A673 (cell line): ENCODE data around the gene PDE11A.

Experiments used
- EZH2 ChIP-seq: fragments of 200-600 bp; sonication (generic); IDR thresholded peaks from 2 replicates; pipeline ENCODE4 v1.6.1; 2017; ENCODE audit warnings: borderline replicate concordance, low read depth, mild to moderate bottlenecking, mixed read lengths, antibody characterized with exemption, low read length; ENCODE audit not compliant: poor library complexity, severe bottlenecking
- TF ChIP-seq, protein P1 (sequence below): fragments of 300-800, 200-600 bp; sonication (generic); conservative IDR thresholded peaks from 2 replicates; pipeline ENCODE4 v1.5.1; 2017; ENCODE audit warnings: low read depth, mild to moderate bottlenecking, antibody characterized with exemption, low read length, moderate library complexity, mixed read lengths

DNA sequence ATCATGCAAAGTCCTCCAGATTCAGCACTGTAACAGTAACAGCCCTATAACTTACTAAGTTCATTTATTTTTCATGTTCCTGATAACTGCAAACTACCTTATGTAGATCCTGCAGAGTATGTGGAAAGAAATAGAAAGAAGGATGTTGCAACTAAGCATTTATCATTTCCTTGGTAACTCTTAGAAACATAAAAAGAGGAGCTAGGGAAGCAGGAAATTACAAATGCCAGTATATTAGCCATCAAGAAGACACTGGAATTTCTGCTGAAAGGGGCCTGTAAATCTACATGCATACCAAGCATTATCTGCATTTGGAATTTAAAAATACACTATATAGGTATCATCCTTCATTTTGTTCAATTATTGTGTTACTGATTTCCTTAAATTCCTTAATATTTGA is 66.8 kb downstream of the PDE11A start:
- TF ChIP-seq, protein P1, sequence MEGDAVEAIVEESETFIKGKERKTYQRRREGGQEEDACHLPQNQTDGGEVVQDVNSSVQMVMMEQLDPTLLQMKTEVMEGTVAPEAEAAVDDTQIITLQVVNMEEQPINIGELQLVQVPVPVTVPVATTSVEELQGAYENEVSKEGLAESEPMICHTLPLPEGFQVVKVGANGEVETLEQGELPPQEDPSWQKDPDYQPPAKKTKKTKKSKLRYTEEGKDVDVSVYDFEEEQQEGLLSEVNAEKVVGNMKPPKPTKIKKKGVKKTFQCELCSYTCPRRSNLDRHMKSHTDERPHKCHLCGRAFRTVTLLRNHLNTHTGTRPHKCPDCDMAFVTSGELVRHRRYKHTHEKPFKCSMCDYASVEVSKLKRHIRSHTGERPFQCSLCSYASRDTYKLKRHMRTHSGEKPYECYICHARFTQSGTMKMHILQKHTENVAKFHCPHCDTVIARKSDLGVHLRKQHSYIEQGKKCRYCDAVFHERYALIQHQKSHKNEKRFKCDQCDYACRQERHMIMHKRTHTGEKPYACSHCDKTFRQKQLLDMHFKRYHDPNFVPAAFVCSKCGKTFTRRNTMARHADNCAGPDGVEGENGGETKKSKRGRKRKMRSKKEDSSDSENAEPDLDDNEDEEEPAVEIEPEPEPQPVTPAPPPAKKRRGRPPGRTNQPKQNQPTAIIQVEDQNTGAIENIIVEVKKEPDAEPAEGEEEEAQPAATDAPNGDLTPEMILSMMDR = no peak
- TF ChIP-seq EZH2 = no peak
